Measurements from ENCODE around the gene SHPK.

Gene SHPK, protein sequence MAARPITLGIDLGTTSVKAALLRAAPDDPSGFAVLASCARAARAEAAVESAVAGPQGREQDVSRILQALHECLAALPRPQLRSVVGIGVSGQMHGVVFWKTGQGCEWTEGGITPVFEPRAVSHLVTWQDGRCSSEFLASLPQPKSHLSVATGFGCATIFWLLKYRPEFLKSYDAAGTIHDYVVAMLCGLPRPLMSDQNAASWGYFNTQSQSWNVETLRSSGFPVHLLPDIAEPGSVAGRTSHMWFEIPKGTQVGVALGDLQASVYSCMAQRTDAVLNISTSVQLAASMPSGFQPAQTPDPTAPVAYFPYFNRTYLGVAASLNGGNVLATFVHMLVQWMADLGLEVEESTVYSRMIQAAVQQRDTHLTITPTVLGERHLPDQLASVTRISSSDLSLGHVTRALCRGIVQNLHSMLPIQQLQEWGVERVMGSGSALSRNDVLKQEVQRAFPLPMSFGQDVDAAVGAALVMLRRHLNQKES
- 0.54 to 2.0 (median 1.3) reads per million in 4 donors for total RNA-seq

DNA sequence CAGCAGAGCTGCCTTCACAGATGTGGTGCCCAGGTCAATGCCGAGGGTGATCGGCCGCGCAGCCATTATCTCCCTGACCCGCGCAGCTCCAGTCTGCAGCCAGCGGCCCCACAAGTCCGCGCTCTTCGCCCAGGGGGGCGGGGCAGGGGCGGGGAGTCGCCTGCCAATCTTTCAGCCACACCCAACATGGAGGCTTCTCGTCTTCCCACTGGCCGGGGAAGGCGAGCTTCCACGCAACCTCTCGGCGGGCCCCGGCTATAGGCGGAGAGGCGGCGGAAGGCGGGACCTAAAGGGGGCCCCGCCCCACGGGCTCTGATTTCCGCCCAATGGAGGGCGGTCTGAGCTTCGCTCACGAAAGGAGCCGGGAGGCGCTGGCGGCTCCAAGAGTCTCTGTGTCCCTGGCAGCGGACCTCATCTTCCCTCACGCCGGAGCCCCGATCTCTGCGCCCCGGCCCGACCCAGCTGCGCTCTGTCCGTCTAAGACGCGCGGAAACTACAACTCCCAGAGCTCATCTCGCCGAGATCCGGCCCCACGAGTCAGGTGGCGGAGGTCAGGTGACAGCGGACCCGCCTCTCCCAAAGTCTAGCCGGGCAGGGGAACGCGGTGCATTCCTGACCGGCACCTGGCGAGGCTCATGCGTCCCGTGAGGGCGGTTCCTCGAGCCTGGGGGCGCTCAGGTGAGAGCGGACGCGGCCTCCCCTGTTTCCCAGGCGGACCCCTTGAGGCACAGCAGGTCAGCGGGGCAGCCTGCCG is at the start of gene SHPK, which contains the start of gene CTNS:
Gene SHPK (minus strand): TSS at position 97 of the 754 bp plus-strand sequence. CDS start 31 bp downstream, at position 66.
Gene CTNS (plus strand): TSS at position 607 of the 754 bp plus-strand sequence. CDS start 3,447 bp downstream, outside the sequence.
- peak; percentile 90 to 96 (median 93) for DNase-seq

DNA sequence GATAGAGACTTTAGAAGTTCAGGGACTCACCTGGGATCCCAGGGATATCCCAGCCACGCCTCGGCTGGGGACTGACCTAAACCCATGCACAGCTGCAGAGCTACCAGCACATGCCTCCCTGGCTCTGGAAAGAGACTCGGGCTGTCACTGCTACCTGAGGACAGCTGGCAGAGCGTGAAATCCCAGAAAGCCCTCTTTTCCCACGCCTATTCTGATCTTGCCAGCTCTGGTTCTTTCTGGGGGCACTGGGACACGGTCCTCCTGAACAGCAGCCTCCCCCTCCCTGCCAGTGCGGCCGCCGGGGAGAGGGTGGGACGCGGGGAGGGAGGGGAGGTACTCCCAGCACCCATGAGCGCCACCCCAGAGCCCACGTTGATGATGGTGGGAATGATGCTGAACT is 49.1 kb upstream of the SHPK start:
- no peak for DNase-seq

DNA sequence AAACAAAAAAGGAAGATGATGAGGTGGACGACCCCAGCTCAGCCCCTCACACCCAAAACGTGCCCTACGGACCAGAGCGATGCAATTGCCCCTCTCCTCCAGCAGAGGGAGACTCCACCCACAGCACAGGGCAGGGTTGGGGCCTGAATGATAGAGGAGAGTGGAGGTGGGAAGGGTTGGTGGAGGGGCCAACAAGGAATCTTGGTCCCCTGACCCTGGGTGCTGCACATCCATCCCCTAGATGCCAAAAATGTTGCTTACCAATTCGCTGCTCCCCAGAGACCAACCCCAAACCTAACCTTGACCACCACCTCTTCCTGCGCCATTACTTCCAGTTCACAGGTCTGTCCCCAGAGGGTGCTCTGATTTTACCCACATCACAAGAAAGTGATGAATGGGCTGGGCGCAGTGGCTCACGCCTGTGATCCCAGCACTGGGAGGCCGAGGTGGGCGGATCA is 47.0 kb upstream of the SHPK start:
- peak in 4 of 5 donors; percentile 33 to 61 (median 44) for DNase-seq

DNA sequence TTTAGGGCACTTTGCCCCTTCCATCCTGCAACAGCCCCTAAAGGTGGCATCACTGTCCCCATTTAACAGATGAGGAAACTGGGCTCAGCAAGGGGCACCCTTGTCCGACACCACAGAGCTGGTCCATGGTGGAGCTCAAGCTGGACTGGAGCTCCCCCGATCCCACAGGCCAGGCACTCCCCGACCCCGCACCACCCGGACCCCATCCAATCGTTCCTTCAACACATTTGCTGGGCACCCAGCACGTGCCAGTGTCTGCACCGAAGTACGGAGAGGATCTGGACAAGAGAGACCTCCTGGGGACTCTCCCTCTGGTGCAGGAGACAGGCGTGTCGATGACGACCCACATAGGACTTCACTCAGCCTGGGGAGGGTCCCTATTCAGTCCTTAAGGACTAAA is 46.0 kb upstream of the SHPK start:
- no peak for DNase-seq

DNA sequence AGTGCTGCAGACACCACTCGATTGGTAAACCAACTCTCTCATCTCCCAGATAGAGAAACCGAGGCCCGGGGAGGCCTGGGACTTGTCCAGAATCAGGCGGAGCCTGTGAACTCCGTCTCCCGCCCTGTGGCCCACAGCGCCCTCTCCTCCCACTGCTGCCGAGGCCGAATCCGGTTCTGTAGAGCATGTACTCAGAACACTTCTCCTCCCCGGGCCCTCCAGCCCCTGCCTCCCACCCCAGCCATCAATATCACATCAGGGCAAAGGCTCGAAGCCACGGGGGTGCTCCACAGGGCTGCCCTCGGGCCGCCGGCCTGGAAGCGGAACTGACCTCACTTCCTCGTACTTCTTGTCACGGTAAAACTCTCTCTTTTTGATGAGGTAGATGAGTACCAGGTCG is 45.5 kb upstream of the SHPK start:
- no peak for DNase-seq

DNA sequence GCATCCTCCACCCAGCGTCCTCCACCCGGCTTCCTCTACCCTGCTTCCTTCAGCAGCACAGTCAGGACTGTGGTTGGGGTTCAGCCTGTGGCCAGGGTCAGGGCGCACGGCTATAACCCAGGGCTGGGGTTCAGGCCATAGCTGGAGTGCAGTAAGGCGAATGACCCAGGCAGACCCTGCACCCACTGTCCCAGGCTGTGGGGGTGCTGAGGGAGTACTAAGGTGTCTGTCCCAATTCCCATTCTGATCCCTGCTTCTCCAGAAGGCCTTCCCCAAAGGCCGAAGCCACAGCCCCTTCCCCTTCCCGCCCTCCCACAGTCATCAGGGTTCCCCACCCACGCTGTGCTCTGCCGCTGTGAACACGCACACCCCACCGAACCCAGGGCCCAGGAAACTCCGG is 45.0 kb upstream of the SHPK start:
- no peak for DNase-seq

DNA sequence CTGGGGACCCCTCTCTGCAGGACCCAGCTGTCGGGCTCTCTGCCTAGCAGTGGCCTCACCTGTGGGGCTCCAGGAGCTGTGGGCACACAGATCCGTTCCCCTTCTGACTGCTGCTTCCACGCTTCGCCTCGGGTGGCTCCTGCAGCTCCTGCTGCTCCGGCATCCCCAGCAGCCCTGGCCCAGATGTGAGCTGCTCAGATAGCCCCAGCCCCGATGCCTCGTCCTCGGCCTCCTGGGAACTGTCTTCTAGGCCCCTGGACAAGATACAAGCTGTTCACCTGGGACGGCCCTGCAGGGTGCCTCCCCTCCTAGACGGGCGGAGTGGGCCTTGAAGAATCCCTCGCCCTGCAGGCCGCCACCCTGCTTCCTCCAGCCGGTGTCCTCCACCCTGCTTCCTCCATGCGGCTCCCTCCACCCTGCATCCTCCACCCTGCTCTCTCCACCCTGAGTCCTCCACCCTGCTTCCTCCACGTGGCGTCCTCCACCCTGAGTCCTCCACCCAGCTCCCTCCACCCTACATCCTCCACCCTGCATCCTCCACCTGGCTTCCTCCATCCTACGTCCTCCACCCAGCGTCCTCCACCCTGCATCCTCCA is 43.6 kb upstream of the SHPK start:
- no peak for DNase-seq

DNA sequence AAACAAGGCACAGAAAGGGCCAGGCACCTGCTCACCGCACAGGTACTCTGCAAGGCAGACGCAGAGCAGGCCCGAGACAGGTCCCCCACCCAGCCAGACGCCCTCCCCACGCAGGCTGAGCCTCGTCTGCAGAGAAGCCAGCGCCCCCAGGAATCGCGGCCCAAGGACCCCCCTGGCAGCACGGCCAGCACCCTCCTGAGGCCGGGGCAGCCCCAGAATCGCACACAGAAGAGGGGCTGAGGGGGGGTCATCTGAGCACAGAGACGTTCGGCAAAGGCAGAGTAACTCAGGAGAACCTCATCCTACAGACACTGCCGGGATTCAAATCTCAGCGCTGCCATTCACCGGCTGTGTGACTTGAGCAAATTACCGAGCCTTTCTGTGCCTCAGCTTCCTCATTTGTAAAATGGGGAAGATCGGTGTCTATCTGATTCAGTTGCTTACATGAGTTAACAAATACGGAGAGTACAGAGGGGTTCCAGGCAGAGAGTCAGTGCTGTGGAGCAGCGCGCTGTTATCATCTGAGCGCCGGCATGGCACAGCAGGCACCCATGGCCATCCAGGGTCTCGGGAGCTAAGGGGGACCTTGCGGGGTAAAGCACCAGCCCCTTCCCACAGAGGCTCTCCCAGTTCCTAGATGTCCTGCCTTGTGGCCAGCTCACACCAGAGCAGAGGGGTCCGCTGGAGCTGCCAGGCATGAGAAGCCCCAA is 42.9 kb upstream of the SHPK start:
- no peak for DNase-seq

DNA sequence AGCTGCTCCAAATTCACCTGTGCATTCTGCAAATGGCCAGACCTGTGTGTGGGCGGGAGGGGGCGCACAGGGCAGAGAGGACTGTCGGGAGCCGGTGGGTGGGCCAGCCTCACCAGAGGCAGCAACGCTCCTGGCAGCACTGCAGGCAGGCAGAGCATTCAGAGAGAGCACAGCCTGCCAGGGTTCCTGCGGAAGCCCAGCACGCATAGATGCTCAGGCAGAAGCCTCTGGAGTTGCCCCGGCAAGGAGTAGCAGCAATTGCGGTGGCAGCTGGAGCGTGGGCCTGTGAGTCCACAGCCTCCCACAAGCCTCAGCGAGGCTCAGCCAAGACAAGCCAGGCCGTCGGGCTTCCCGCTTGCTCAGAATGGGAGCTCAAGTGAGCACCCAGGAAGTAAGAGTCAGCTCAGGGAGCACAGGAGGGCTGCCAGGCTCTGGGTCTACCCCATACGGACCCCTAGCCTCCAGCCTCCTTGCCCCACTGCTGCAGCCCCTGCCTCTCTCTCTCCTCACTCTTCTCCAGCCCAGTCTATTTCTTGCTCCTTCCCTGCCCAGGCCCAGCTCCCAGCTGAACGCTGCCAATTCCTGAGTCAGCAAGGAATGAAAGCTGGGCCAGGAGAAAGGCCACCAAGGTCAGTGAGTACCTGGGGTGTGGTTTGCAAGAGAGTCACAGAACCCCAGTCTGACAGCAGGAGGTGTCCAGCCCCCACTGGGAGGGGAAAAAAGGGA is 42.2 kb upstream of the SHPK start:
- DNase-seq: no peak

DNA sequence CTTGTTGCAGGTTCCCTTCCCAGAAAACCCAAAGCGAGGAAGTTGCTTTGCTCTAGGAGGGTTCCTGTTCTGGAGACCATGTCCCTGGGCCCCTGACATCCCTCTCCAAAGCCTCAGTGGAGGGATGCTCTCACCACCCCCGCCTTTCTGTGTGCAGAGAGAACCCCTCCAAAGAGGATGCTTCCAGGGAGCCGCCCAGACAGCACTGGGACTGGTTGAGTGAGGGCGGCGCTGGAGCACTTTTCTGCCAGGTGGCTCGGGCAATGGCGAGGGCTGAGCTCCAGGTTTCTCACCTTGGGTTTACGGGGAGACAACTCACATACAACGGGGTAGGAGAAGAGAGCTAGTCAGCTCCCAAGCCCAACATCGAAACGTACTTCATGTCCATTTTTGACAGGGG is 39.8 kb upstream of the SHPK start:
- no peak for DNase-seq

DNA sequence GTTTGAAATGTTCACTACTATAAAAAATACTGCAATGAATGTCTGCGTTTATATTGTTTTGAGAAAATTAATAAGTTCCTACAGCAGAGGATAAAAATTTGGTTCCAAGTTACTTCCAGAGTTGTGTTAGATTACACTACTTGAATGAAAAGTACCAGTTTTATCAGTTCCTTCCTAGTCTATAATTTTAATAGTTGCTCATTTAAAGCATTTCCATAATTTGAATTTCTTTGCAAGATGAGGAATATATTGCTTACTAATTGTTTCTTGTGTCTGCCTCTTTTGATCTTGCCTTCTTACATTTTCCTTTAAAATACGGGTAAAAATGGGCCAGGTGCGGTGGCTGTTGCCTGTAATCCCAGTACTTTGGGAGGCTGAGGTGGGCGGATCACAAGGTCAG is 36.5 kb upstream of the SHPK start:
- no peak for DNase-seq

DNA sequence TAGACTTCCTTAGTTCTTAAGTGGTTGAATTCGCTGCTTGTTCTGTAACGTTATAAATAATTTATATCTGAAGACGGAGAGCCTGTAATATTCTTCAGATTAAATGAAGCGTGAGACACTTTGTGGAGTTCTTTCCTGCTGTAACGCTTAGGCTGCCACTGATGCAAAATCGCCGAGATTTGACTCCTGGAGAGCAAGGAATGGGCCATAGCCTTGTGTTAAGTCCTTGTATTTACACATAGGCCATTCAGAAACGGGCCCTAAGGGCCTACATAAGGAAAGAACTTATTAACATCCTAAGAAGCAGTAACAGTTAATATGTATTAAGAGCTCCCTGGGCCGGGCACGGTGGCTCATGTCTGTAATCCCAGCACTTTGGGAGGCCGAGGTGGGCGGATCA is 33.5 kb upstream of the SHPK start:
- no peak for DNase-seq

DNA sequence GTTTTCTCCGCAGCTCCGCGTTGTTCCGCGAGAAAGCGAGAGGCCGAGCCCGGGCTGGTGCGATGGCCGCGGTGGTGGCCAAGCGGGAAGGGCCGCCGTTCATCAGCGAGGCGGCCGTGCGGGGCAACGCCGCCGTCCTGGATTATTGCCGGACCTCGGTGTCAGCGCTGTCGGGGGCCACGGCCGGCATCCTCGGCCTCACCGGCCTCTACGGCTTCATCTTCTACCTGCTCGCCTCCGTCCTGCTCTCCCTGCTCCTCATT is 33.0 kb upstream of the SHPK start:
- no peak for DNase-seq

DNA sequence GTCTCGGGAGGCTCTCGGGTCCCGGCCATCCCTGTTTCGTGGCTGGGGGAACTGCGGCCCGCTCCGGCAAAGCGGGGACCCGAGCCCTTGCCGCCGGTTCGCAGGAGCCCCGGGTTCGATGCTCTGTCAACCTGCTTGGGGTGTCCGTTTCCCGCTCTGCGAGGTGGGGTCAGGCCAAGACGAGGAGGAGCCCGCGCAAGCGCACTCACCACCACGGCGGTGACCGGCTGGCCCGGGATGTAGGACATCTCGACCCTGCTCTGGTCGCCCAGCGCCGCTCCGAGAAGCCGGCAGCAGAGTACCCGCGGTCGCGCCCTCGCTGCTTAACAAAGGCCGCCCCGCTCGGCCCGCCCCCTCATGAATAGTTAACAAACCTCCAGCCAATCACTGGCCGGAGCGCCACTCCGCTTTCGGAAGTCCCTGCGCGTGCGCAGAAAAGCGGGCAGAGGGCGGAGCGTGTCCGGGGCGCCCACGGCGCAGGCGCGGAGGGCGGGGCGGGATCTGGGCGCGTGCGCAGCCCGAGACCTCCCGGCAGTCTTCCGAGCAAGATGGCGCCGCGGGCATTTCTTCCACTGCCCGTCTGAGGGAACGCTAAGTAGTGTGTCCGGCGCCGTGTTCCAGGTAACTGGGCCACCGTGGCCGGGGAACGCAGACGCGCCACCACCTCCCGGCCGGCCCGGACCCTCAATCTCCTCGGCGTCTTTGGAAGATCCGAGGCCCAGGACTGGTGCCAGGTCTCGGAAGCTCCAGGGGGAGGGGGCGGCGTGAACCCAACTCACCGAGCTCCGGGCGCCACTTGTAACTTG is 32.4 kb upstream of the SHPK start, which contains the start of the genes EMC6 and TAX1BP3:
Gene EMC6 (plus strand): TSS at position 534 of the 806 bp plus-strand sequence. CDS start 335 bp downstream, outside the sequence.
Gene TAX1BP3 (minus strand): TSS at position 300 of the 806 bp plus-strand sequence. CDS start 52 bp downstream, at position 248.
- DNase-seq: peak; percentile 96 to 99 (median 96)

DNA sequence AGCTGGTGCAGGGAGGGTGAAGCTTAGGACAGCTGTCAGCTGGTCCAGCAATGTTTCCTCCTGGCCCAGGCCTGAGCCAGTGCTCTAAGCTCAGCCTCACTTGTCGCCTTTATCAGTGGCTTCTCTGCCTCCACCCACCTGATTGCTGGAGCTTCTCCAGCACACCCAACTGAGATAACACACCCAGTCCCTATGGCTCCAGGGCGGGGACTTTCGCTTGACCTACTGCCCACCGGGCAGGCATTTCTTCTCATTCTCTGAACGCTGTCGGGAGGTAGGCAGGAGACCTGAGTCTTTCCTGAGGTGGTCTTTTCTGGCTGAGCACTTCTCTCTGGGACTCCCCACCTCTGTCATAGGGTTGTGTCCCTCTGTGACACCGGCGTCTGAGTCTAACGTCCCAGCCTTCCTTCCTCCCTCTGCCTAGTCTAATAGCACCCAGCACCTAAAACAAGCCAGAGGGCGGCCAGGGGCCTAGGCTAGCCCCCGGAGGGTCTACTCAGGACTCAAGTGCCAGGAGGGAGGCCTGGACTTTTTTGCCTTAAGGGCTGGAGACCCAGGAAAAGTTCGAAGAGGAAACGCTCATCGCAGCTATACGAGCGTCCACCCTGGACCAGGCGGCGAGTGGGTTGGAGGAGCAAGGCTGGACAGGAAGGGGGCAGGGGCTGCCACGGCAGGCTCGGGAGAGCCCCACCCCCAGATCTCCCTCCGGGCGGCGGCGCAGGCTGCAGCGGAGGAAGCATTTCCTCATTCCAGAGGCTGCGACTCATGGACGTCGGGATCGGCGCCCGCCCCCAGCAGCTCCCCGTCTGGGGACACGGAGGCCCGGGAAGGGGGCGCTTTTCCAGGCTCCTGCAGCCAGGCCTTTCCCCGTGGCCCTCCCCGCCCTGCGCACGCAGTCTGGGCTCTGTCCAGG is 31.6 kb upstream of the SHPK start:
- peak in 1 of 5 donors; percentile 22 for DNase-seq

DNA sequence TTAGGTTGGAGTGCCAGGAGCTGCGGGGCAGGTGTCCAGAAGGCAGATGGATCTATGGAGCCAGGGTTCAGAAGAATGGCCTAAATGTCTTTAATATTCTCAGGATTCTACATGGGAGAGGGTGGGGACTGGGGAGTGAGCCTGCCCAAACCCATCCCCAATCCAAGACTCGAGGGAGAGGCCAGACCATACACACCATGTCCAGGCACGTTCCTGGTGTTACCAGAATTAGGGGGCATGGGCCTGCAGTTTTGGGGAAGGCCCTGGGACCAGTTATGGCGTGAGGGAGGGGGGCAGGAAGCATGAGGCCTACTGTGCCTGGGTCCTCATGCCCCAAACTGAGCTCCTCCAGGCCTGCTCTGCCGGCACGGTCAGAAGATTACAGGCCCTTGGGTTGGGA is 30.5 kb upstream of the SHPK start:
- DNase-seq: no peak

DNA sequence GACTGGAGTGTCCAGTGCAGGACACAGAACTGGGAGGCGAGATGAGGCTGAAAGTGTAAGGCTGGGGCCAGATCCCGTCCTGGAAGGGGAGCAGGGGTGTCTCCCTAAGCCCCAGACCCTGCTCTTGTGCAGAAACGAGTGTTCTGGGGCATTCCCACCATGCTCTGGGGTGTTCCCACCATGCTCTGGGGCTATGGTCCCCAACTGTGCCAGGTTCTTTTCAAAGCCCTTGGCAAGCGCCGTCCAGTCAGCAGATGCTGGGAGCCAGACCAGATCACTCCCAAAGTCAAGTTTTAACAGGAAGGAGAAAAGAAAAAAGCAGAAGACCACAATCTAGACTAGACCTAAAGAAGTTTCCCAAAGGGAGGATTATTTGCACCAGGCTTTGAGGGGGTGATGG is 29.8 kb upstream of the SHPK start:
- no peak for DNase-seq

DNA sequence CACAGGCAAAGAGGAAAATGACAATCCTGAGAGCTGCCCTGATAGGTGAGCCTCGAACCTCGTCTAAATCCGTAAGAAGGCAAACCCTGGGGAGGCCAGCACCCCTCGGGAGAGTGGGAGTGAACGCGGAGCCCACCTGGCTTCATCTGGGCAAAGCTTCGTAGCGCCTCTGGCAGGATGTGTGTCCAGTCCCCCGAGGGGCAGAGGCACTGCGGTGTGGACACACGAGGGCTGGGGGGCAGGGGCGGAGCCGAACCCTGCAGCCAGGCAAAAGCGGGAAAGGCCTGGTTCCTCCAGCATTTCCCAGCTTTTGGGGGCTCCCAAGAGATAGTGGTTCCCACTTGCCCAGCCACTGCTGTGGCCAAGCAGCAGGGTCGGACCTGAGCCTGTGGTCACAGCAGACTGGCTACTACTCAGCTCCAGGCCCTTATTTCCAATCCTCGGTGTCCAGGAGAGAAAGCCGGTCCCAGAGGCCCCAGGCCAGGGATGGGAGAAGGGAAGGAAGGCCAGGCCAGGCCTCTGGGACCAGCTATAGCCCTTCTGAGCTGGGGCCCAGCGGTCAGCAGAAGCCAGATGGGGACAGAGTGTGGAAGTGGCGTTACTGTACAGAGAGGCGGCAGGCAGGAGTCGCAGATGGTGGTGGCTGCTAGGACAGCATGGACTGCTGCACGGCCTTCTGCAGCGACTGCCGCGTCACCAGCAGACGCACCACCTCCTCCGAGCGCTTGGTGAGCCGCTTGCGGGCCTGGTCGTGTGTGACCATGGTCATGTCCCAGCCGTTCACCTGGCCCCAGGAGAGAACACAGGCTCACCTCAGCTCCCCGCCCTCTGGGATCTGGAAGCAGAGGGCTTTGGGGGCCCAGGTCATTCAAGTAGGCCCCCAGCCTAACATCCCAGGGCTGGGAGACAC is 27.3 kb upstream of the SHPK start:
- DNase-seq: no peak
